ENCODE data around the gene GJD2.

Gene GJD2

DNA sequence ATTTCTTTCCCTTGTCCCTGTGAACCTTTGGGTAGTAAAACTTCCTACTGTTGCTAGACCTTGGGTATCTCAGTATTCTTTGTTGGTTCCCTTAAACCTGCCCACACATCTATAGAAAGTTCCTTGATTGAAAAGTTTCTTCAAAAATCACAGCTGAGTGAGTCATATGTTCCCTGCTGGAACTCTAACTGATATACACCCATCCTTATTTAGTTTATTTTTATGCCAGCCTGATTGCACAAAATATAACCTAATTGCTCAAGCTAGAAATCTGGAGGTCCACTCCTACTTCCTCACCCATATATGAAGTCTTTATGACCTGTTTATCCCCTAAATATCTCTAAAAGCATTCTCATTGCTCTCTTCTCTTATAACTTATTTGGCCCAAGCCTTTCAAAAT, 13.7 kb upstream of the GJD2 start:
- Histone ChIP-seq H3K9me3 (ENCODE audit: severe bottlenecking) (no peaks in the 10 kb centered on the region), H3K4me1 (ENCODE audit: insufficient read depth, poor library complexity, severe bottlenecking) (no peaks in the 10 kb centered on the region), H3K27ac (ENCODE audit: poor library complexity, severe bottlenecking) (no peak overlapping the region), H3K4me3 (ENCODE audit: severe bottlenecking) (no peak overlapping the region), H3K36me3 (ENCODE audit: low read depth) (no peaks in the 10 kb centered on the region), H3K27me3 (ENCODE audit: insufficient read depth, poor library complexity, severe bottlenecking) (peaks cover 34% of the 10 kb centered on the region)
- no peak for DNase-seq (ENCODE audit: low spot score)
- ATAC-seq (ENCODE audit: low read depth), result no peak
- TF ChIP-seq, protein P1, sequence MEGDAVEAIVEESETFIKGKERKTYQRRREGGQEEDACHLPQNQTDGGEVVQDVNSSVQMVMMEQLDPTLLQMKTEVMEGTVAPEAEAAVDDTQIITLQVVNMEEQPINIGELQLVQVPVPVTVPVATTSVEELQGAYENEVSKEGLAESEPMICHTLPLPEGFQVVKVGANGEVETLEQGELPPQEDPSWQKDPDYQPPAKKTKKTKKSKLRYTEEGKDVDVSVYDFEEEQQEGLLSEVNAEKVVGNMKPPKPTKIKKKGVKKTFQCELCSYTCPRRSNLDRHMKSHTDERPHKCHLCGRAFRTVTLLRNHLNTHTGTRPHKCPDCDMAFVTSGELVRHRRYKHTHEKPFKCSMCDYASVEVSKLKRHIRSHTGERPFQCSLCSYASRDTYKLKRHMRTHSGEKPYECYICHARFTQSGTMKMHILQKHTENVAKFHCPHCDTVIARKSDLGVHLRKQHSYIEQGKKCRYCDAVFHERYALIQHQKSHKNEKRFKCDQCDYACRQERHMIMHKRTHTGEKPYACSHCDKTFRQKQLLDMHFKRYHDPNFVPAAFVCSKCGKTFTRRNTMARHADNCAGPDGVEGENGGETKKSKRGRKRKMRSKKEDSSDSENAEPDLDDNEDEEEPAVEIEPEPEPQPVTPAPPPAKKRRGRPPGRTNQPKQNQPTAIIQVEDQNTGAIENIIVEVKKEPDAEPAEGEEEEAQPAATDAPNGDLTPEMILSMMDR (IDR thresholded peaks at IDR 0.05; ENCODE audit: poor library complexity, severe bottlenecking), result no peak

- H3K36me3 ChIP-seq (ENCODE audit: low read depth), result no peaks in the 10 kb centered on the region
- no peaks in the 10 kb centered on the region for H3K4me1 ChIP-seq (ENCODE audit: insufficient read depth, poor library complexity, severe bottlenecking)
- H3K27ac ChIP-seq (ENCODE audit: poor library complexity, severe bottlenecking), result no peak overlapping the region
- H3K27me3 ChIP-seq (ENCODE audit: insufficient read depth, poor library complexity, severe bottlenecking), result peaks cover 37% of the 10 kb centered on the region
- ATAC-seq (ENCODE audit: low read depth) (no peak), DNase-seq (ENCODE audit: low spot score) (no peak)
- TF ChIP-seq, protein P1 (IDR thresholded peaks at IDR 0.05; ENCODE audit: poor library complexity, severe bottlenecking), result no peak
- no peaks in the 10 kb centered on the region for H3K9me3 ChIP-seq (ENCODE audit: severe bottlenecking)
- no peak overlapping the region for H3K4me3 ChIP-seq (ENCODE audit: severe bottlenecking)
Measured at GRCh38 chr15:34765741-34766140, 10.9 kb upstream of the GJD2 start.

DNA sequence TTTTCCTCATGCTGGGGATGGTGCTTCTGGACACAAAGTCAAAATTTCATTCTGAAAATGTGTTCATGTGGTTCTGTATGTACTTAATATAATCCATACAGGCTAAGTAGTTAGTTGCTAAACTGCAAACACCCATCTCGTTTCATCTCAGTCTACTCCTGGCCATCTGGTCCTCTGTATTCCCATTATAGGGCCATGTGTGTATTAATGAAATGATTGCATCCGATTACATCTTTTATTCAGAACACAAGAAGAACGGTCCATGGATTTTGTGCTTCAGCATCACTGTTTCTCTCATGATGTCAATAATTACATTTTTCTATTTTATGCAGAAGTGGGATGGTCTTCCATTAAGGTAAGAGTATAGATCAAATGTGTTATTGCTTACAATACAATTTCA, 6.1 kb upstream of the GJD2 start:
- DNase-seq (ENCODE audit: low spot score), result no peak
- no peaks in the 10 kb centered on the region for H3K4me1 ChIP-seq (ENCODE audit: insufficient read depth, poor library complexity, severe bottlenecking)
- H3K36me3 ChIP-seq (ENCODE audit: low read depth), result no peaks in the 10 kb centered on the region
- TF ChIP-seq, protein P1 (IDR thresholded peaks at IDR 0.05; ENCODE audit: poor library complexity, severe bottlenecking), result no peak
- no peak overlapping the region for H3K4me3 ChIP-seq (ENCODE audit: severe bottlenecking)
- no peak for ATAC-seq (ENCODE audit: low read depth)
- no peaks in the 10 kb centered on the region for H3K9me3 ChIP-seq (ENCODE audit: severe bottlenecking)
- peaks cover 74% of the 10 kb centered on the region for H3K27me3 ChIP-seq (ENCODE audit: insufficient read depth, poor library complexity, severe bottlenecking)
- no peak overlapping the region for H3K27ac ChIP-seq (ENCODE audit: poor library complexity, severe bottlenecking)

DNA sequence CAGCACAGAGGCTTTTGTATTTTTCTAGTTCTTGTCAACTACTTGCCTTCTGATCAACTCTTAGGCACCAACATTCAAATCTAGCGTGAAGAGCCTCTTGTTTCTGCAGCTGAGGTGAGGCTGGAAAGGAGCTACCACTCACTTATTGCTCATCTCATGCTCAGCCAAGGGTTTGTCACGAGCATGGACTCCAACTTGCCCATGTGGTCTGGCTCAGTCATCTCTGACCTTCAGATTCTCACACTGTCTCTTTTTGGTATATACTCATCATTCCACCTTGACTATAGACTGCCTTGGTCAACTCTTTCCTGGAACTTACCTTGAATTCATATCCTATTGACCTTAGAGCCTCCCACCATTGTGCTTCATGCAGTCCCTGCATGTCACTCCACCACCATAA, 5.2 kb upstream of the GJD2 start:
- H3K27me3 ChIP-seq (ENCODE audit: insufficient read depth, poor library complexity, severe bottlenecking), result peaks cover 84% of the 10 kb centered on the region

GRCh38 chr15:34759347-34759746, 4.5 kb upstream of the GJD2 start:
- no peak for DNase-seq (ENCODE audit: low spot score)
- TF ChIP-seq, protein P1 (IDR thresholded peaks at IDR 0.05; ENCODE audit: poor library complexity, severe bottlenecking), result no peak

More for the DNA sequence above, 5.2 kb upstream of the GJD2 start:
- no peaks in the 10 kb centered on the region for H3K9me3 ChIP-seq (ENCODE audit: severe bottlenecking)
- DNase-seq (ENCODE audit: low spot score), result no peak
- ATAC-seq (ENCODE audit: low read depth), result no peak
- no peak overlapping the region for H3K27ac ChIP-seq (ENCODE audit: poor library complexity, severe bottlenecking)
- H3K4me3 ChIP-seq (ENCODE audit: severe bottlenecking), result no peak overlapping the region
- H3K36me3 ChIP-seq (ENCODE audit: low read depth), result no peaks in the 10 kb centered on the region
- no peaks in the 10 kb centered on the region for H3K4me1 ChIP-seq (ENCODE audit: insufficient read depth, poor library complexity, severe bottlenecking)
- TF ChIP-seq, protein P1 (IDR thresholded peaks at IDR 0.05; ENCODE audit: poor library complexity, severe bottlenecking), result no peak

More at GRCh38 chr15:34759347-34759746, 4.5 kb upstream of the GJD2 start:
- Histone ChIP-seq H3K36me3 (ENCODE audit: low read depth) (no peaks in the 10 kb centered on the region), H3K4me1 (ENCODE audit: insufficient read depth, poor library complexity, severe bottlenecking) (no peaks in the 10 kb centered on the region), H3K27me3 (ENCODE audit: insufficient read depth, poor library complexity, severe bottlenecking) (peaks cover 90% of the 10 kb centered on the region), H3K4me3 (ENCODE audit: severe bottlenecking) (no peak overlapping the region), H3K9me3 (ENCODE audit: severe bottlenecking) (no peaks in the 10 kb centered on the region), H3K27ac (ENCODE audit: poor library complexity, severe bottlenecking) (no peak overlapping the region)
- no peak for ATAC-seq (ENCODE audit: low read depth)

Data from RWPE2 (cell line).